ENCODE data around the gene LHCGR. TPM values are rescaled to one million over a fixed set of nuclear protein-coding genes. Genes with fewer than 3 reads are reported as not detected.
A peak's percentile ranks its signal among the peaks of the same experiment; 100 is the strongest.

Gene LHCGR
- not detected in 2 replicates for total RNA-seq
- long read RNA-seq: 0 reads

DNA sequence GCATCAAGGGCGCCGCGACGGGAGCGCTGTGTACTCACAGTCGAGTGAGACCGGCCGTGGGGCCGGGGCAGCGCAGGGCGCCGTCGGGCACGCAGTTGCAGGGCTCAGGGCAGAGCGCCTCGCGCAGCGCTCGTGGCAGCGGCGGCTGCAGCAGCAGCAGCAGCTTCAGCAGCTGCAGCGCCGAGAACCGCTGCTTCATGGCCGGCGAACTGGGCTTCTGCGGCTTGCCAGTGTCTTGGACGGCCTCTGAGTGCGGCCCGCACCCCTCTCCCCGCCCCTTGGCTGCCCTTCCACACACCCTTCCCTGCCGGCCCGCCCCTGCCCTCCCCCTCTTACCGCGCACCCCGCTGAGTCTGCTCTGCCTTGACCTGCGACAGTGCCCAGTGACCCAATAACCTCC lies at the start of gene LHCGR:
Gene LHCGR (minus strand): TSS at position 252 of the 400 bp plus-strand sequence. CDS start 53 bp downstream, at position 199.
- Mint-ChIP-seq H3K36me3 (ENCODE audit: unreplicated experiment) (no peaks in the 10 kb centered on the region), H3K4me3 (ENCODE audit: unreplicated experiment) (peak within 1 kb of the TSS; percentile 12), H3K4me1 (ENCODE audit: unreplicated experiment) (peaks cover 7% of the 10 kb centered on the region), H3K9me3 (ENCODE audit: unreplicated experiment) (peaks cover 5% of the 10 kb centered on the region), H3K27ac (ENCODE audit: unreplicated experiment) (no peak within 1 kb of the TSS), H3K27me3 (ENCODE audit: unreplicated experiment) (peaks cover 48% of the 10 kb centered on the region)
- TF ChIP-seq, protein P1, sequence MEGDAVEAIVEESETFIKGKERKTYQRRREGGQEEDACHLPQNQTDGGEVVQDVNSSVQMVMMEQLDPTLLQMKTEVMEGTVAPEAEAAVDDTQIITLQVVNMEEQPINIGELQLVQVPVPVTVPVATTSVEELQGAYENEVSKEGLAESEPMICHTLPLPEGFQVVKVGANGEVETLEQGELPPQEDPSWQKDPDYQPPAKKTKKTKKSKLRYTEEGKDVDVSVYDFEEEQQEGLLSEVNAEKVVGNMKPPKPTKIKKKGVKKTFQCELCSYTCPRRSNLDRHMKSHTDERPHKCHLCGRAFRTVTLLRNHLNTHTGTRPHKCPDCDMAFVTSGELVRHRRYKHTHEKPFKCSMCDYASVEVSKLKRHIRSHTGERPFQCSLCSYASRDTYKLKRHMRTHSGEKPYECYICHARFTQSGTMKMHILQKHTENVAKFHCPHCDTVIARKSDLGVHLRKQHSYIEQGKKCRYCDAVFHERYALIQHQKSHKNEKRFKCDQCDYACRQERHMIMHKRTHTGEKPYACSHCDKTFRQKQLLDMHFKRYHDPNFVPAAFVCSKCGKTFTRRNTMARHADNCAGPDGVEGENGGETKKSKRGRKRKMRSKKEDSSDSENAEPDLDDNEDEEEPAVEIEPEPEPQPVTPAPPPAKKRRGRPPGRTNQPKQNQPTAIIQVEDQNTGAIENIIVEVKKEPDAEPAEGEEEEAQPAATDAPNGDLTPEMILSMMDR (IDR thresholded peaks at IDR 0.05): no peak
- DNase-seq (ENCODE audit: extremely low spot score, unreplicated experiment): no peak

DNA sequence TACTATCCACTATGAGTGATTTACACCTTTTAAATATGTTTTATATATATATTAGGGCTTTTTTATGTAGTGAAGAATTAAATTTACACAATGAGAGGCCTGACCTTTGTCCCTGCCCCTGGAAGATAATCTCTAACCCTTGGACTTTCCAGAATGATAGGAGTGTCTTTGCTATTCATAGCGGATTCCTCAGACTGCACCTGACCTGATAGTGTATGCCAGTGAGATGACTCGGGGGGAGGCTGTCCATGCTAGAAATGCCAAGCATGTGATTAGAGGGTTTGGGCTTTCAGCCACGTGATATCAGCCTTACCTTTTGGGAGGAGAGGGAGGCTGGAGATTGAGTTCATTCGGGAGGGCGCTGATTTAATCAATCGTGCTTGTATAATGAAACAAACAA lies 44.1 kb upstream of the LHCGR start:
- Mint-ChIP-seq H3K27me3 (ENCODE audit: unreplicated experiment) (peaks cover 13% of the 10 kb centered on the region), H3K36me3 (ENCODE audit: unreplicated experiment) (no peaks in the 10 kb centered on the region), H3K4me3 (ENCODE audit: unreplicated experiment) (no peak overlapping the region), H3K4me1 (ENCODE audit: unreplicated experiment) (no peaks in the 10 kb centered on the region), H3K9me3 (ENCODE audit: unreplicated experiment) (peaks cover 7% of the 10 kb centered on the region), H3K27ac (ENCODE audit: unreplicated experiment) (no peak overlapping the region)
- TF ChIP-seq, protein P1 (IDR thresholded peaks at IDR 0.05): no peak
- no peak for DNase-seq (ENCODE audit: extremely low spot score, unreplicated experiment)

DNA sequence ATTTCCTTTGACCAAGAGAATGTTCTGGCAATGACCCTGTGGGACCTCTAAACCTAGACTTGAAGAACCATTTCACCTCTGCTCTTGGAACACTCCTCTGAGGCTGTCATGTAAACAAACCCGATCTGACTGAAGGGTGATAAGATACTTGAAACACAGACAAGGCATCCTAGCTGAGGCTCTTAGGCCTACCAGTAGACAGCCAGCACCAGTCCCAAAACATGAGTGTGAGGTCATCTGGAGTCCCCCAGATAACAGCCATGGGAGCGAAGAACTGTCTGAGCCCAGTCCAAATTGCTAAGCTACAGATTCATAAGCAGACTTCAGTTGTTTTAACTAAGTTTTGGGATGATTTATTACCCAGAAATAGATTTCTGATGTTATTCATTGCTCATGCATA lies 39.5 kb upstream of the LHCGR start:
- TF ChIP-seq, protein P1 (IDR thresholded peaks at IDR 0.05): no peak
- Mint-ChIP-seq H3K27ac (ENCODE audit: unreplicated experiment) (no peak overlapping the region), H3K27me3 (ENCODE audit: unreplicated experiment) (peaks cover 28% of the 10 kb centered on the region), H3K4me1 (ENCODE audit: unreplicated experiment) (no peaks in the 10 kb centered on the region), H3K9me3 (ENCODE audit: unreplicated experiment) (no peaks in the 10 kb centered on the region), H3K36me3 (ENCODE audit: unreplicated experiment) (no peaks in the 10 kb centered on the region), H3K4me3 (ENCODE audit: unreplicated experiment) (no peak overlapping the region)
- no peak for DNase-seq (ENCODE audit: extremely low spot score, unreplicated experiment)

DNA sequence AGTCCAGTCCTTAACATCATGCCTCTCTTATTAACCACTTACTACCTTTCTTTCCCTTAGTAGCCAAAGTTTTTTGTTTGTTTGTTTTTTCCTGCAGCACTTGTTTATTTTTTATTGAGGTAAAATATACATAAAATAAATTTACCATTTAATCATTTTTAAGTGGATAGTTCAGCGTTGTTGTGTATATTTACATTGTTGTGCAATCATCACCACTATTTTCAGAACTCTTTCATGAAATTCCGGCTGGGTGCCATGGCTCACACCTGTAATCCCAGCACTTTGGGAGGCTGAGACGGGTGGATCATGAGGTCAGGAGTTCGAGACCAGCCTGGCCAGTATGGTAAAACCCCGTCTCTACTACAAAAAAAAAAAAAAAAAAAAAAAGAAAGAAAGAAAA lies 38.1 kb upstream of the LHCGR start:
- Mint-ChIP-seq H3K27me3 (ENCODE audit: unreplicated experiment) (peaks cover 33% of the 10 kb centered on the region), H3K4me3 (ENCODE audit: unreplicated experiment) (no peak overlapping the region), H3K27ac (ENCODE audit: unreplicated experiment) (no peak overlapping the region), H3K4me1 (ENCODE audit: unreplicated experiment) (no peaks in the 10 kb centered on the region), H3K9me3 (ENCODE audit: unreplicated experiment) (no peaks in the 10 kb centered on the region), H3K36me3 (ENCODE audit: unreplicated experiment) (no peaks in the 10 kb centered on the region)
- TF ChIP-seq, protein P1 (IDR thresholded peaks at IDR 0.05): no peak
- DNase-seq (ENCODE audit: extremely low spot score, unreplicated experiment): no peak

DNA sequence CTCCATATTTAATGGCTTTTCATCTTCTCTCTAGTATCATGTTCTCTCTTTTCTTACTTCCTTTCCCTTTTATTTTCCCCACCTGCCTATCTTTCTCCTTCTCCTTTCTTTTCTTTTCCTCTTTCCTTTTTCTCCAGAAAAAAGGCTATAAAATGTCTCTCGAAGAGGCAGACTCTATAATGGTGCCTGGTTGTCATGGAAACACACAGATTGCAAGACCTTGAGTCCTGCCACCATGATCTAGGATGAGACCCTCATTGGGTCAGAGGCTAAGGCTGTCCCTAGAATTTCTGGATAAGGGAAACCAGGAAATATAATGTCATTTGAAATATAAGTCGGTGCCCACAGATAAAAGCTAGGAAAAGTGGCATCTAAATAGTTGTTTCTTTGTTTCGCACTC lies 36.5 kb upstream of the LHCGR start:
- Mint-ChIP-seq H3K27me3 (ENCODE audit: unreplicated experiment) (peaks cover 33% of the 10 kb centered on the region), H3K27ac (ENCODE audit: unreplicated experiment) (no peak overlapping the region), H3K4me3 (ENCODE audit: unreplicated experiment) (no peak overlapping the region), H3K36me3 (ENCODE audit: unreplicated experiment) (no peaks in the 10 kb centered on the region), H3K9me3 (ENCODE audit: unreplicated experiment) (no peaks in the 10 kb centered on the region), H3K4me1 (ENCODE audit: unreplicated experiment) (no peaks in the 10 kb centered on the region)
- TF ChIP-seq, protein P1 (IDR thresholded peaks at IDR 0.05): no peak
- no peak for DNase-seq (ENCODE audit: extremely low spot score, unreplicated experiment)

All from osteocyte (in vitro differentiated cells).